Caco-2 (cell line): ENCODE measurements around the gene GAS7. TPM values are rescaled to one million over a fixed set of nuclear protein-coding genes. Genes with fewer than 3 reads are reported as not detected.

Experiments used
- BruUV-seq: library from RNA; stranded (reverse); fragments of 400-500 nt; replicated peaks from 2 replicates; lab custom pipeline; 2021; lab: Mats Ljungman, UMichigan
- CTCF ChIA-PET: fragments of 300-600 bp; sonication (Branson Sonifier 250); formaldehyde crosslinking; loops from one replicate; lab custom pipeline; 2022; ENCODE audit warnings: antibody characterized with exemption; lab: Charles Lee
- POLR2A ChIA-PET: fragments of 300-600 bp; sonication (Branson Sonifier 250); formaldehyde crosslinking; loops from one replicate; lab custom pipeline; 2022; ENCODE audit warnings: antibody characterized with exemption; lab: Charles Lee
- DNase-seq, 2 experiments: peaks; one replicate each; pipeline versions ENCODE4 v3.0.0 to v3.0.0-alpha.2; 2020 to 2022
- H3K27me3 ChIP-seq: replicated peaks from 2 replicates; pipeline ENCODE4 v1.6.0; 2011; ENCODE audit warnings: low read length; ENCODE audit not compliant: control insufficient read depth, insufficient read depth
- H3K36me3 ChIP-seq: 2 replicates; pipeline ENCODE4 v1.5.1; 2011; ENCODE audit warnings: low read length; ENCODE audit not compliant: control insufficient read depth, insufficient read depth
- H3K4me1 ChIP-seq: fragments of 250-450 bp; sonication (Bioruptor Pico); 2 replicates; pipeline ENCODE4 v1.5.1; 2020; ENCODE audit warnings: mild to moderate bottlenecking
- H3K4me3 ChIP-seq: 2 replicates; pipeline ENCODE4 v1.5.1; 2011; ENCODE audit warnings: low read depth, mild to moderate bottlenecking, control low read depth, low read length
- H3K9me3 ChIP-seq: fragments of 250-450 bp; sonication (Bioruptor Pico); 2 replicates; pipeline ENCODE4 v1.5.1; 2020; ENCODE audit warnings: mild to moderate bottlenecking, moderate library complexity
- H3K27ac Mint-ChIP-seq: one replicate; pipeline ENCODE4 v1.8.0; 2022; ENCODE audit warnings: mixed read lengths; ENCODE audit not compliant: unreplicated experiment
- H3K27me3 Mint-ChIP-seq: one replicate; pipeline ENCODE4 v1.8.0; 2022; ENCODE audit warnings: mixed read lengths; ENCODE audit not compliant: insufficient read depth, unreplicated experiment
- H3K36me3 Mint-ChIP-seq: one replicate; pipeline ENCODE4 v1.8.0; 2022; ENCODE audit warnings: mild to moderate bottlenecking, mixed read lengths; ENCODE audit not compliant: insufficient read depth, unreplicated experiment
- H3K4me1 Mint-ChIP-seq: one replicate; pipeline ENCODE4 v1.8.0; 2022; ENCODE audit warnings: low read depth, mixed read lengths; ENCODE audit not compliant: unreplicated experiment
- H3K4me3 Mint-ChIP-seq: one replicate; pipeline ENCODE4 v1.8.0; 2022; ENCODE audit warnings: mild to moderate bottlenecking, moderate library complexity, mixed read lengths; ENCODE audit not compliant: unreplicated experiment
- H3K9me3 Mint-ChIP-seq: one replicate; pipeline ENCODE4 v1.8.0; 2022; ENCODE audit warnings: mixed read lengths; ENCODE audit not compliant: unreplicated experiment
- CTCF ChIP-seq, 2 experiments: fragments of 200-600 bp in 1 of 2; IDR thresholded peaks; 1 replicate in 1 of 2; 2 replicates in 1 of 2; pipeline versions ENCODE4 v1.5.1 to v1.8.0; 2011 to 2022; ENCODE audit warnings: antibody characterized with exemption in 1 of 2, control low read depth in 1 of 2, inconsistent platforms in 1 of 2, low read depth in 1 of 2, low read length in 1 of 2, mild to moderate bottlenecking in 1 of 2, moderate library complexity in 1 of 2; ENCODE audit not compliant: insufficient read depth in 1 of 2, severe bottlenecking in 1 of 2, unreplicated experiment in 1 of 2
- intact Hi-C: fragments of 100-400 bp; cut with micrococcal nuclease; formaldehyde crosslinking; loops from one replicate; pipeline ENCODE4 v1.10.0; 2022; ENCODE audit not compliant: unreplicated experiment
- total RNA-seq: library from RNA; stranded (reverse); gene quantifications from 2 replicates; pipeline ENCODE4 v1.2.3, GENCODE V29; 2022

Gene GAS7
- total RNA-seq, 1 experiment from 2014 or later, result 0.34 TPM

DNA sequence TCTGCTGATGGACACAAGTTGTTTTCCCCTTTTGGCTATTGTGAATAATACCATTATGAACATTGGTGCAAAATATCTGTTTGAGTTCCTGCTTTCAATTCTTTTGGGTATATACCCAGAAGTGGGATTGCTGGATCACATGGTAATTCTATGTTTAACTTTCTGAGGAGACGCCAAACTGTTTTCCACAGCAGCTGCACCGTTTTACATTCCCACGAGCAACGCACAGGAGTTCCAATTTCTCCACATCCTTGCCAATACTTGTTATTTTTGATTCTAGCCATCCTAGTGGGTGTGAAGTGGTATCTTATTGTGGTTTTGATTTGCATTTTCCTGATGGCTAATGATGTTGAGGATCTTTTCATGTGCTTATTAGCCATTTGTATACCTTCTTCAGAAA is 43.4 kb upstream of the GAS7 start:
- ChIA-PET POLR2A (no interaction called here), CTCF (no interaction called here)
- intact Hi-C loops, result no loop called here
- Histone ChIP-seq H3K9me3 (no peaks in the 10 kb centered on the region), H3K4me1 (no peaks in the 10 kb centered on the region), H3K27me3 (no peaks in the 10 kb centered on the region), H3K4me3 (no peak overlapping the region), H3K36me3 (no peaks in the 10 kb centered on the region)
- no peak overlapping the region for H3K4me3 Mint-ChIP-seq
- no peak for DNase-seq
- no peak overlapping the region for H3K27ac Mint-ChIP-seq
- no peaks in the 10 kb centered on the region for H3K9me3 Mint-ChIP-seq
- BruUV-seq, result no TSS peak
- H3K27me3 Mint-ChIP-seq, result no peaks in the 10 kb centered on the region
- H3K36me3 Mint-ChIP-seq, result no peaks in the 10 kb centered on the region
- no peaks in the 10 kb centered on the region for H3K4me1 Mint-ChIP-seq
- no peak for TF ChIP-seq CTCF (IDR thresholded peaks at IDR 0.05; ENCODE audit: insufficient read depth in 1 of 2, low read depth in 1 of 2, low read length in 1 of 2, severe bottlenecking in 1 of 2, unreplicated experiment in 1 of 2)

DNA sequence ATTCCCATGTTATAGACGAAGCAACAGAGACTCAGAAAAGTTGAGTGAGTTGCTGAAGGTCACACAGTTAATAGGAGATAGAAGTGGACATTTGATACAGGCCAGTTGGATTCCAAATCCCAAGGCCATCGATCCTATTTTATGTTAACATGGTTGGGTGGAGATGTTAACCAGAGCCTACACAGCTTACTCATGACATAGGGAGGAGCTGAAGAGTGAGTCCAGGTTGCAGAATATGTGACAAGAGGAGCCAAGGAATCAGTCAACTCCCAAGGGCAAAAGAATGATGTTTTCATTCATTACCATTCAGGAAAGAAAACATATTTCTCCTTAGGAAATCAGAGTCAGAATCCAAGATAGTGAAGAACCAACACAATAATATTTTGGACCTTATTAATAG is 40.3 kb upstream of the GAS7 start:
- Histone ChIP-seq H3K4me1 (no peaks in the 10 kb centered on the region), H3K9me3 (no peaks in the 10 kb centered on the region), H3K27me3 (no peaks in the 10 kb centered on the region), H3K36me3 (no peaks in the 10 kb centered on the region), H3K4me3 (no peak overlapping the region)
- CTCF ChIA-PET, result no interaction called here
- no peaks in the 10 kb centered on the region for H3K36me3 Mint-ChIP-seq
- no peak overlapping the region for H3K27ac Mint-ChIP-seq
- DNase-seq, result no peak
- intact Hi-C loops, result no loop called here
- no peak overlapping the region for H3K4me3 Mint-ChIP-seq
- no peaks in the 10 kb centered on the region for H3K27me3 Mint-ChIP-seq
- no peaks in the 10 kb centered on the region for H3K9me3 Mint-ChIP-seq
- TF ChIP-seq CTCF (IDR thresholded peaks at IDR 0.05; ENCODE audit: insufficient read depth in 1 of 2, low read depth in 1 of 2, low read length in 1 of 2, severe bottlenecking in 1 of 2, unreplicated experiment in 1 of 2), result no peak
- POLR2A ChIA-PET, result no interaction called here
- no peaks in the 10 kb centered on the region for H3K4me1 Mint-ChIP-seq
- BruUV-seq, result no TSS peak

DNA sequence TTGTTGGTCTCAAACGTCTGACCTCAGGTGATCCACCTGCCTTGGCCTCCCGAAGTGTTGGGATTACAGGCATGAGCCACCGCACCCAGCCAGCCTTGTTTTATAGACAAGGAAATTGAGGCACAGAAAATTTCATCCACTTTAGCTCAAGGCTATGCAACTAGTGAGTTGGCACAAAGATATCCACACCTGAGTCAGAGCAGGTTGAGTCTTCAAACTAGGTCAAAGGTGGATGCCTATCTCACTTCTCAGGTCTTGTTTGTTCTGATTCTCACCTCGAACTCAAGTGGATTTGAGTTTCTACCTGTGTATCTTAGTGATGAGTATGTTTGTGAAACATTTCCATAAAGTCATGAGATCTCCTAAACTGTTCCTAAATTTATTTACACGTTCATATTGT is 35.6 kb upstream of the GAS7 start:
- no peaks in the 10 kb centered on the region for H3K4me1 ChIP-seq
- no peak for DNase-seq
- Mint-ChIP-seq H3K36me3 (no peaks in the 10 kb centered on the region), H3K4me1 (no peaks in the 10 kb centered on the region), H3K27me3 (no peaks in the 10 kb centered on the region), H3K4me3 (no peak overlapping the region), H3K27ac (no peak overlapping the region), H3K9me3 (no peaks in the 10 kb centered on the region)
- no peak overlapping the region for H3K4me3 ChIP-seq
- BruUV-seq, result no TSS peak
- intact Hi-C loops, result no loop called here
- ChIA-PET POLR2A (no interaction called here), CTCF (no interaction called here)
- H3K36me3 ChIP-seq, result no peaks in the 10 kb centered on the region
- H3K9me3 ChIP-seq, result no peaks in the 10 kb centered on the region
- no peaks in the 10 kb centered on the region for H3K27me3 ChIP-seq
- no peak for TF ChIP-seq CTCF (IDR thresholded peaks at IDR 0.05; ENCODE audit: insufficient read depth in 1 of 2, low read depth in 1 of 2, low read length in 1 of 2, severe bottlenecking in 1 of 2, unreplicated experiment in 1 of 2)
